GM06990 (cell line): ENCODE data around the gene FGF23.

Experiments used
- DNase-seq: peaks from one replicate; pipeline ENCODE4 v3.0.0-alpha.2; 2011; ENCODE audit not compliant: insufficient read length; ENCODE audit errors: extremely low read depth
- H3K27me3 ChIP-seq: replicated peaks from 2 replicates; pipeline ENCODE4 v1.6.0; 2011; ENCODE audit warnings: low read length; ENCODE audit not compliant: control insufficient read depth, insufficient read depth
- H3K36me3 ChIP-seq: 2 replicates; pipeline ENCODE4 v1.5.1; 2011; ENCODE audit warnings: low read length; ENCODE audit not compliant: control insufficient read depth, insufficient read depth
- H3K4me3 ChIP-seq: replicated peaks from 2 replicates; pipeline ENCODE4 v1.5.1; 2011; ENCODE audit warnings: low read depth, mild to moderate bottlenecking, control low read depth, low read length
- CTCF ChIP-seq: IDR thresholded peaks from 2 replicates; pipeline ENCODE4 v1.5.1; 2011; ENCODE audit warnings: low read length, control low read depth, mild to moderate bottlenecking, inconsistent platforms; ENCODE audit not compliant: insufficient read depth, poor library complexity, severe bottlenecking

Gene FGF23

DNA sequence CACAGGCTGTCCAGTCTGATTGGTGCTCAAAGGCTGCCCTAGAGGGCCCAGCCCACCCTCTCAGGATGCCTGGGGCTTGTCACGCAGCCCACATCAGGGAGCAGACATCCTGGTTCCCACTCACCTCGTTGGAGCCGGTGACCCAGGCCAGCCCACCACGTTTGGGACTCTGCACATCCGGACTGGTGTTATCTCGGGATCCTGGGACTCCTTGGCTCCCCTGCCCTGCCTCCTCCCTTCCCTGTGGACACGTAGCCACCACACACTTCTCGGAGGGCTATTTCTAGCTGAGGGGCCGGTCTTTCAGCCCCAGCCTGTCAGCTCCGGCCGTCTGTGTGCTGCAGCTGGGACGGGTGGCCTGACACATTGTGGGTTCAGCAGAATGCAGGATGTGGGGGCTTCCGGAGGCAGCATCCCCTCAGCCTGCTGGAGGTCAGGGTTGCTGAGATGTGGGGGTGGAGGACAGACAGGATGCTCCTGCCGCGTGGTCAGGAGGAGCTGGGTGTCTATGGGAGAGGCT, 12.8 kb upstream of the FGF23 start:
- H3K27me3 ChIP-seq = peaks cover 3% of the 10 kb centered on the region
- DNase-seq = no peak
- no peaks in the 10 kb centered on the region for H3K36me3 ChIP-seq
- no peak for TF ChIP-seq CTCF
- H3K4me3 ChIP-seq = no peak overlapping the region

DNA sequence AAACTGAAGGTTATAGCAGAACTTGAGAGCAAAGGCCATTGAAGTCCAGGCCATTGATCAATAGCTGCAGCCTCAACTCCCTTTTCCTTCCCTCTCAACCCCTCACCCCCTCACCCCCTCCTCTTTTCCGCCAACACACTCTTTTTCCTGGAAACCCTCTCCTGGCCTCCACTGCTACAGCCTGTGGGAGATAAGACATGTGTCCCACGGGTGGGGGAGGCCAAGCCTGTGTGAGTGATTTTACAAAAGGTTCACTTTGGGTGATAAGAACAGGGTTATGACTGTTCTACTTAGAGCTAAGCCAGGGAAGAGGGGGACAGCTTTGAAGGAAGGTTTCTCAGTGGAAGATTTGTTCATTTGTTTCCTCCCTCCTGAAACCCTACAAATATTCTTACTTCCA, 9.2 kb upstream of the FGF23 start:
- Histone ChIP-seq H3K4me3 (no peak overlapping the region), H3K27me3 (peaks cover 3% of the 10 kb centered on the region), H3K36me3 (no peaks in the 10 kb centered on the region)
- no peak for TF ChIP-seq CTCF
- no peak for DNase-seq

- no peak overlapping the region for H3K4me3 ChIP-seq
- peaks cover 3% of the 10 kb centered on the region for H3K27me3 ChIP-seq
- H3K36me3 ChIP-seq = no peaks in the 10 kb centered on the region
- DNase-seq = no peak
- TF ChIP-seq CTCF = no peak
These were observed 8.5 kb upstream of the FGF23 start for GRCh38 chr12:4388032-4388431.

DNA sequence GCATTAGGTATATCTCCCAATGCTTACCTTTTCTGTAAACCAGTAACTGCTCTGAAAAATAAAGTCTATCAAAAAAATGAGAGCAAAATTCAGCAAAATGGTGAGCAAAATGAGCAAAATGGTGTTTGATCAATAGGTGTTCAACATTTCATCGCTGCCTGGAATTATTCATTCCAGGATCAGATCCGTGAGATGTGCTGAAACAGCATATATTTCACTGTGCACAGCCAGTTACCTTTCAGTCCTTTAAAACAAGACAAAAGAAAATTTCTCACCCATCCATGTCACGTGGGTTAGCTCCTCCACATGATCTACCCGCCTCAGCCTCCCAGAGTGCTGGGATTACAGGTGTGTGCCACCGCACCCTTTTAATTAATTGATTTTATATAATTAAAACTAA, 8.1 kb upstream of the FGF23 start:
- peaks cover 3% of the 10 kb centered on the region for H3K27me3 ChIP-seq
- DNase-seq = no peak
- no peaks in the 10 kb centered on the region for H3K36me3 ChIP-seq
- TF ChIP-seq CTCF = no peak
- H3K4me3 ChIP-seq = no peak overlapping the region

GRCh38 chr12:4386801-4387200, 7.3 kb upstream of the FGF23 start:
- no peak for TF ChIP-seq CTCF
- H3K4me3 ChIP-seq = no peak overlapping the region
- DNase-seq = no peak
- peaks cover 3% of the 10 kb centered on the region for H3K27me3 ChIP-seq
- no peaks in the 10 kb centered on the region for H3K36me3 ChIP-seq

- no peak overlapping the region for H3K4me3 ChIP-seq
- no peaks in the 10 kb centered on the region for H3K36me3 ChIP-seq
- no peaks in the 10 kb centered on the region; the same call in 1 of the 2 replicates for H3K27me3 ChIP-seq
- DNase-seq = no peak
- TF ChIP-seq CTCF = peak; percentile 49
These were observed 3.9 kb upstream of the FGF23 start for GRCh38 chr12:4383304-4383865.
